GM13976 (cell line): ENCODE results near the gene MTSS2.
"Not testable (repeated sequence)": the region's sequence is repeated elsewhere in the genome, so short reads cannot be mapped to it uniquely, and the experiment has no call there.

Source experiments
- DNase-seq: peaks from one replicate; pipeline ENCODE4 v3.0.0; 2012; ENCODE audit warnings: low spot score
- CTCF ChIP-seq: IDR thresholded peaks from 2 replicates; pipeline ENCODE4 v1.5.1; 2012; ENCODE audit warnings: borderline replicate concordance, mild to moderate bottlenecking; ENCODE audit not compliant: insufficient read depth; ENCODE audit errors: extremely low read depth, missing control alignments, control extremely low read depth
- in situ Hi-C: fragments of 300-500 bp; cut with MboI; formaldehyde crosslinking; loops from one replicate; pipeline ENCODE4 v1.12.0; 2022; ENCODE audit warnings: low sequenced_read_pairs, mixed read lengths, inconsistent platforms; ENCODE audit not compliant: unreplicated experiment

The MTSS2 gene

DNA sequence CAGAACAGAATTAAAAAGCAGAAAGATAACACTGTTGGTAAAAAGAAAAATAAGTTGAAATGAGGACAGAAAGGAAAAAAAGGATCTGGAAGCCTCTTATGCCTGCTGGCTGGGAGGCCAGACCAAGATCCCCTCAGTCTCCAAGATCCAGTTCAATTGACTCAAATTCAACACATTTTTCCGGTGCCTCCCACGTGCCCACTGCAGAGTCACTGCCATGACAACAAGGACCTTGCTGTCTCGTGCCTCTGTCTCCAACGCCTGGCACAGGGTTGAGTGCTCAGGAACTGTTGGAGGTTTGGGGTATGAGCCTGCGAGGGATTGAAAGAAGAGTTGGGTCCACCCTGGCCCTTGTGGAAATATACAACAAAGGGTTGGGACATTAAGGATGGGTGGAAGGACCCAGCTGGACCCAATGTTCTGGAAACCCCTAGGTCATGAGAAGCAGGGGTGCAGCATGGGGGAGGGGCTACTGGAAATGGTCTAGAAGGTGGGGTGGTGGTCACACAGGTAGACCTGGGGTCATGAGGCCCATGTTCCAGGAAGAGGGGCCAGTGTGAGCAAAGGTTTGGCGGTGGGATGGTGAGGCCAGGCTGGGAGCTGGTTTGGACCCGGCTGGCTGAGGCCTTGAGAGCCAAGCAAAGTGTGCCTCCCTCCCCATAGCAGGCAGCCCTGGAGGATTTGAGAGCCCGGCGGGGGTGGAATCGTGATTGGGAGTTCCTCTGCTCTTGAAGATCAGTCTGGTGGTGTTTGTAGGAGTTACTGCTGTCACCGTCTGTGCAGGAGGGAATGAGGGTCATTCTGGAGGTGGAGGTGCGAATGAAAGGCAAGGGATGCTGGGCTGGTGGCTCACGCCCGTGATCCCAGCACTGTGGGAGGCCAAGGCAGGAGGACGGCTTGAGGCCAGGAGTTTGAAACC lies 38.2 kb downstream of the MTSS2 start:
- TF ChIP-seq CTCF = no peak
- DNase-seq = no peak
- in situ Hi-C loops = loop anchor here (25.0 kb wide), 1 partner anchor 285 kb away; no protein-coding TSS in a partner anchor

GRCh38 chr16:70646260-70647241 lies 39.3 kb downstream of the MTSS2 start, which contains the start of gene IL34:
Gene IL34 (plus strand): TSS chr16:70646559. CDS start chr16:70646948, 389 bp downstream.
- no peak for DNase-seq
- in situ Hi-C loops = loop anchor here (25.0 kb wide), 1 partner anchor 284 kb away; no protein-coding TSS in a partner anchor
- no peak for TF ChIP-seq CTCF

- peak; percentile 18 for DNase-seq
- in situ Hi-C loops = loop anchor here (25.0 kb wide), 1 partner anchor 283 kb away; no protein-coding TSS in a partner anchor
- TF ChIP-seq CTCF = no peak
Observed at GRCh38 chr16:70644763-70645597, 40.9 kb downstream of the MTSS2 start.

GRCh38 chr16:70643264-70643663 lies 42.6 kb downstream of the MTSS2 start:
- DNase-seq = not testable (repeated sequence)
- in situ Hi-C loops = loop anchor here (25.0 kb wide), 1 partner anchor 281 kb away; no protein-coding TSS in a partner anchor

GRCh38 chr16:70642633-70643032 lies 43.2 kb downstream of the MTSS2 start:
- in situ Hi-C loops = loop anchor here (25.0 kb wide), 1 partner anchor 280 kb away; no protein-coding TSS in a partner anchor
- TF ChIP-seq CTCF = no peak
- DNase-seq = no peak
